NCI-H2081 treated with DMSO at 0.1 percent for 48 hours (cell line): ENCODE data around the gene AADACL4.

ENCODE experiments used
- DNase-seq: peaks from one replicate; lab custom pipeline; 2025; lab: John Stamatoyannopoulos, UW

Gene AADACL4

DNA sequence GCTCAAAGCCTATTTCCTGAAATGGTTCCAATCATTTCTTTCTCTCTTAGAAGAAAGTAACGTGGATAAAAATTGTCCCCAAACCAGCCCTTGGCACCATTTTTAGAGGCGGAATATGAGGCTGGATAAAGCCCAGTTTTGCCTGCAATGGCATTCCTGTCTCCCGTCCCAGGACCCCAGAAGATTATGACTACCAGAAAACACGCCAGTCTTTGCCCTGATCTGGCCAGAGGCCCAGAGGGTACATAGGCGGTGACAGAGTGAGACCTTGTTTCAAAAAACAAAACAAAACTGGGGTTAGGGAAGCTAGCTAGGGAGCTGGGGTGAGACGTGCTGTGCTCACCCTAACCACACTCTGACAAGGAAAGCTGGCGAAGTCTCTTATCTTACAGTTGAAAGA is at the start of gene AADACL4:
Gene AADACL4 (plus strand): TSS at position 301 of the 400 bp plus-strand sequence. CDS start 462 bp downstream, outside the sequence.
- no peak for DNase-seq

DNA sequence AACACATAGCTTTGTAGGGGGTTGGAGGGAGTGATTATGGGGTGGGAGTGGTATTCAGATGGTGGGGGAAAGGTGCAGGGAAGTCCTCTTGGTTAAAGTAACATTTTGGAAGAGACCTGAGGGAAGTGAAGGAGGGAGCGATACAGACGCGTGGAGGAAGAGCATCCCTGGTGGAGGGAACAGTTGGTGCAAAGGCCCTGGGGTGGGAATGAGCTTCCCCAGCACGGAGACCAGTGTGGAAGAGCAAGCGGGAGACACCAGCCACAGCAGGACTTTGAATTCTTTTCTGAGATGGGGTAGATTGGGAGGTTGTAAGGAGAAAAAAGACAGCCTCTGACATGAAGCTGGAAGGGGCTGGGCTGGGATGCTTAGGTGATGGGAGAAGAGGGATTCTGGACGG is 49.4 kb upstream of the AADACL4 start:
- no peak for DNase-seq

DNA sequence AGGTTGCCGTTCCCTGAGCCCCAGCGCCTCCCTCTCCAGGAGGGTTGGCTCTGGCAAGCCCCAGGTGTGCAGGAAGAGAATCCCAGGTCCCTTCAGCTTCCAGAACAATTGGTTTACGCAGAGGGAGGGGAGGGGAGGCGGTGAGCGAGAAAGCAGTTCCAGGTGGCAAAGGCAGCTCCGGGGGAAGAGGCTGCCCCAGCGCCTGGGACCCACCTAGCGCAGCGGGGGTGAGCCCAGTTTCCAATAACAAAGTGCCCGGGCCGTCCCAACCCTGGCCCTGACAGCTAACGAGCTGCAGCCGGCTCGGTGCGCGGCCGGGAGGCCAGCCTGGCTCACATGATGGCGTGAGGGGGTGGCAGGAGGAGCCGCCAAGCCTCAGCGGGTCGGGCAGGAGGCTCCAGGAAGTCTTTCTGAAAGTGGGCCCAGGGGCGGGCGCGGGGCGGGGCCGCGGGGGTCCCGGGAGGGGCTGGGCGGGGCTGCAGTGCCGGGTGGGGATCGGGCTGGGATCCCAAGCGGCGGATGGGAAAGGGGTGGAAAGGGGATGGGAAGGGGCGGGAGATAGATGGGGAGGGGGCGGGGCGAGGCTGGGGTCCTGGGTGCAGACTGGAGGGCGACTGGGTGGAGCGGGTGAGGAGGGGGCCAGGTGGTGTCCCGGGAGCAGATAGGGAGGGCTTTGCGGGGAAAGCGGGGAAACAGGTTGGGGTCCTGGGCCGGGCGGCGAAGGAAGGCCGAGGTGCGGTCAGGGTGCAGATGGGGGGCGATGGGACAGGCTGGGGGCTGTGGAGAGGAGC is 48.7 kb upstream of the AADACL4 start:
- DNase-seq = no peak

DNA sequence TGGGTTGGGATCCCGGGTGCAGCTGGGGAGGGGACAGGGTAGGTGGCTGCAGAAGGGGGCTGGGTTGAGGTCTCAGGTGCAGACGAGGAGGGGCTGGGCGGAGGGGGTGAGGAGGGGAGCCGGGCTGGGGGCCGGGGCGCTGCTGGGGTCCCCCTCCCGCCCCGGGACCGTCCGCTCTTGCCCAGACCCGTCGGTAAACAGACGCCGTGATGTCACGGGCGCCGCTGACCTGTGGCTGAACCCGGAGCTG is 48.2 kb upstream of the AADACL4 start:
- DNase-seq = no peak

DNA sequence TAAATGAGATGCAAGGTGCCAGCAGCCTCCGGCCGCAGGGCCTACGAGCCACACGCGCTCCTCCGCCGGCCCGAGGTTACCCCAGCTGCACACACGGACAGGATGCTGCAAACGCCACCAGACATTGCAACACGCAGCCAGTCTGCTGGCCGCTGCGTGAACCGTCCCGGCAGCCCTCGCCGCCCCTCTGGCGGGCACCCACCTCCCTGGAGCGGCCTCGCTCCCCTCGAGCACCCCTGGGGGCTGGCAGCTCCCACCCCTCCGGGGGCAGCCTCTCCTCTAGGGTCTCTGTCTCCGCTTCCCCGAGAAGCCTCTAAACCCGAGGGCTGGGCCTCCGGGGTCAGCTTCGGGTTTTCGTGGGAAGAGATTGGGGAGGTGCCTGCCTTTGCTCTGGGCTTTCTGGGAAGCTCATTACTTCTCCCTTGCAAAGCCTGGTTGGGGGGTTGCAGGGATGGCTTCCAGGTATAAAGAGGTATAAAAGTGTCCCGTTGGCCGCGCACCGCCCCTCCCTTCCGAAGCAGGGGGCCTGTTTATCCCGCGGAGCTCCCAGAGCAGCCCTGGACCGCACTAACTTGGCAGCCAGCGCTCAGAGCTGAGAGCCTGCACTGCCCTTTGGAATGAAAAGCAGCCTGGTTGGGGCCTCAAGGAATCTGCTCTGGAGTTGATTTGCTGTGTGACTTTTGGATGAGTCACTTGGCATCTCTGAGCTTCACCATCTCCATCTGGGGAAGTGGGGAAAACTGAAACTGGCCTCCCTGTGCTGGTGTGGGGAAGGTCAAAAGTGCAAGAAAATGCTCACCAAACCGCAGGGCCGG is 47.7 kb upstream of the AADACL4 start:
- DNase-seq = no peak

DNA sequence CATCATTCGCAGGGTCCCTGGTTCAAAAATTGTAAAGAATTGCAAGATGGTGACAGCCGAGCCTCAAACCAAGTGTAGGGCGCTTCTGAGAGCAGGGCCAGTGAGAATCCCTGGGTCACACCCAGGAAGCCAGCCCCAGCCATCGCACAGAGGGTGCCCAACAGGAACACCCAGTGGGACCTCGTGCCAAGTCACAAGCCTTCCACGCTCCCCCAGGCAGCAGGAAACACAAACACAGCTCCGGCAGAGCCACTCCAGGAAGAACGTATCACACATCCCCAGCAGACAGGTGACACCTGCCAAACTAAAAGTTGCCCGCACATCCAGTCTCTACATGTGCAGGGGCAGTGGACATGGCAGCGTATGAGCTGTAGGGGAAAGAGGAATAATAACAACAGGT is 46.1 kb upstream of the AADACL4 start:
- no peak for DNase-seq

DNA sequence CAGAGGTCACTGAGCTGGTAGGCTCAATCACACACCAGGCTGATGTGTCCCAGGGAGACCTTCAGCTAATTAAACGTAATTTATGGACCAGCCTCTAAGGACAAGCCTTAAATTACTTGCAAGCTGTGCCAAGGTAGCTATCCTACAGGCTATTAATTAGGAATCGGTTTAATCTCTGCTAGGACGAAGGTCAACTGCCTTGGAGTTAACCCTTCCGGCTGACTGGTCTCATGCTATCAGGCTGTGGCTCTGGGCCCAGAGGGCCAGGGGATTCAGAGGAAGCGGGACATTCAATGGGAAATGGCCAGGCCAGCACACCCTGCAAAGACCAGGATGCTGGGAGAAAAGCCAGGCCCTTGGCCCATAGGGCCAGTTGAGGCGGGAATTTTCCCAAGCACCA is 44.9 kb upstream of the AADACL4 start:
- no peak for DNase-seq

DNA sequence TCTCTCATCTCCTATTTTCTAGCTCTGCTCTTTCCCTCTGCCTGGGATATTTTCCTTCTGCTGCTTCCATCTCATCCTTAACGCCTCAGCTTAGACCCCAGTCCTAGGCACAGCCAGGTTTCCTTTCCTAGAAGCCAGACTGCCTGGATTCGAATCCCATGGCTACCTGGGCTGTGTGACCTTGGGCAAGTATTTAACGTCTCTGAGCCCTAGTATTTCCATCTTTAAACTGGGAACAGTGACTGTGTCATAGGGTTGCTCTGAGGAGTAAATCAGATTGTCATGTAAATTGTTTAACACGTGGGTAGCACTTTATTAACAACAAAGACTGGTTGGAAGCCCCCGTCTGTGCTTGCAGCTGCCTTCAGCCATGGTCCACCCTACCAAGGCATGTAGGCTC is 44.2 kb upstream of the AADACL4 start:
- DNase-seq = no peak

DNA sequence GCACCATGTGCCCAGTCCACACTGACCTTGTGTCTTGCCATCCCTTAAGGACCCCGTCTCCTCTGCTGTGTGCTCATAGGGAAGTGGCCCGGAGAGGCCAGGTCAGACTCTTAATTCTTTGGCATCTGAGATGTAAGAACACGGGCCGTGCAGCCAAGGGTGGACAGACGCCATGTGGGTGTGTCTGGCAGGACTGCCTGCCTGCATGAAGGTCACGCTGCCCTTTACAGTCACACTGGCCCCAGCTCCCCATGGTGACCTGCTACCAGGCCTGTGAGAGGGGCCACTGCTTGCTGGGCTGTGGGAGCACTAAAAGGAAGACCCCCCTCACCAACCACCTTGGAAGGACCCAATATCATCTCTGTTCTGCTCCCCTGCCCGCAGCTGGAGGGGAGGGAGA is 43.5 kb upstream of the AADACL4 start:
- DNase-seq = no peak

DNA sequence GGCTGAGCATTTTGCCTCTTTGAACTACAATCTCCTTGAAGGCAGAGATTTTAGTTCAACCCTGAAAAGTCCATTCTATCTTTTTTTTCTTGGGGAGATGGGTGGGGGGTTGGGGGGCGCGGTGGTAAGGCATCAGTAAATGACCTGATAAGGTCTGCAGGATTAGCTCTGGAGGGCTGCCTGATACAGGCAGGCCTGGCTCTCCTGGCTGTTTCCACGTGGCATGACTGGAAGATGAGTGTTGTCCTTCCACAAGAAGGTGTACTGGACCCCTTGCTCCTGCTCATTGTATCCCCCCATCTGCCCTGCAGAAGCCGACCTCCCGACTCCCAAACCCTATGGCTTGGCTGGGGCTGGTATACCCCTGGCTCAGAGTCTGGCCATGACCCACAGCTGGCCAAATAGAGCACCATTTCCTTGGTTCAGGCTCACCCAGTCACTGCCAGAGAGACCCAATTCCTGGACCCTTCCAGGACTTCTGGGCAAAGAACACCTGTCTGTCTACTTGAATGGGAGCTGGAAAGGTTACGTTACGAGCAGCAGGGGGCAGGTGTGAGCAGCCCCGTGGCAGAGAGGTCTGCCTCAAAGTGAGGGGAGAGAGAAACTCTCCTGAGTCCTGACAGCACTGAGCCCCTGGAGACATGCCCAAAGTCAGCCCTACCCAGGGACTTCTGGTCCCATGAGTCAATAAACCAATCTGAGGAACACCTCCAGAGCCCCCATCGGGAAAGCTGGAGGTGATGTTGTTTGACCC is 42.8 kb upstream of the AADACL4 start:
- DNase-seq = no peak

DNA sequence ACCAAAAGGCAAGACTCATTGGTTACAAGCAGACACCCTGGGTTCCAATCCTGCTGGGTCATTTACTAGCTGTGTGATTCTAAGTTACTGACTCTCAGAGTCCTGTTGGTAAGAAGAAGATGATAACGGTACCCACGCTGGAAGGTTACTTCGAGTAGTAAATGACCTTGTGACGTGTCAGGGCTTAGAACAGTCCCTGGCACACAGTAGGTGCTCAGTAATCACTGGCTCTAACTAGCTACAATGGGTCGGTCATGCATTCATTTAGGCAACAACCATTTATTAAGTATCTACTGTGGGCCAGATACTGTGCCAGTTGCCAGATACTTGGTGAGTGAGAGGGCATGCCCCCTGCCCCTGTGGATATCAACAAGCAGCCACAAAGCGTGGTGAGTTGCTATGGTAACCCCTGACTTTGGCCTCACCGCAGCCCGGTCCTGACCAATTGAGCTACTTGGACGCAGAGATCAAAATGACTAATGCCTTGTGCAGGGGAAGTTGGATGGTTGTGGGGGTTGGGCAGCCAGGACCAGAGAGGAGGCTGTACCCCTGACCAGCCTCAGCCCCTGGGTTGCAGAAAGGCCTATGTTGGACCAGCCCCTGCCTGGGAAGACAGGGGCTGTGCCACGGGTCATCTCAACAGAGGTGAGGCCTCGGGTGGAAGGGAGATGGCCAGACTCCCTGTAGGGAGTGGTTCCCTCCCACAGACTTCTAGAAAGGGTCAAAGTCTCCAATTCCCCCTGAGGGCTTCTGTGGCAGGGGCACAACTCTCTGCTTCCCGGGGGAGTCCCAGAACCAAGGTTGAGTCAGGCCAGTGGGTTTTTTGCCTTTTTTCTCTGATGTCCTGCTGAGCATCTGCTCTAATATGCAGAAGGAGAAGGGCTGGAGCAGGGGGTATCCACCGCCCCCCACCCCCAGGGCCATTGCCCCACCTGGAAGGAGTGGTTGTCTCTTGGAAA is 41.9 kb upstream of the AADACL4 start:
- DNase-seq = no peak

DNA sequence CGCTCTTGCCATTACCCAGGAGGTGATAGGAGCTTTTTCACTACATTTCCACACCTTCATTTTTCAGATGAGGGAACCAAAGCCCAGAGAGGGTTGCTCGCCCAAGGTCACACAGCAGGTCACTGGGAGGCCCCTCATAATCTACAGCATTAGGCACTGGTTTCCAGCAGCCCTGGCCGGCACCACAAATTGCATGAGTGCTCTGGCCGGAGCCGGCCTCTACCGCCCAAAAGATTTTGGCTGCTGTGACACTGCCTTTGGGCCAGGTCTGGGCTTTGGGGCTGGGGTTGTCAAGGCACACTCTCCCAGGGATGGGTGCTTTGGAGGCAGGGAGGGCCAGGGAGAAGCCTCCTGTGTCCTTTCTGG is 41.2 kb upstream of the AADACL4 start:
- DNase-seq = no peak

DNA sequence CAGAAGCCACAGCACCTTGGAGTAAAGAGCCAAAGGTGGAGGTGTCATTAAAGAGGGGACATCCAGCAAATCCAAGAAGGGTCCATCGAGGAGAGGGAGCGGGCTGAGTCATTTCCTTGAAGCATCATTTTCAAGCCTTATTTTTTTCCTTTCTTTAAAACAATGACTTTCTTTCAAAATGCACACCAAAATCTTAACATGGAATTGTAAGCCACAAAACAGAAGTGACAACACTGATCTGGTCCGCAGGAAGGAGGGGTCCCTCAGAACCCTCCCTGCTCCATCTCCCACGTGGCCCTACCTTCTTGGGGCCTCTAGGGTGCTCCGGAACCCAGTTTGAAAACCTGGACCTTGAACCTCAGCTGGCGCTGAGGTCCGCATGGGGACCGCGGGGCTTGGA is 40.7 kb upstream of the AADACL4 start:
- no peak for DNase-seq

DNA sequence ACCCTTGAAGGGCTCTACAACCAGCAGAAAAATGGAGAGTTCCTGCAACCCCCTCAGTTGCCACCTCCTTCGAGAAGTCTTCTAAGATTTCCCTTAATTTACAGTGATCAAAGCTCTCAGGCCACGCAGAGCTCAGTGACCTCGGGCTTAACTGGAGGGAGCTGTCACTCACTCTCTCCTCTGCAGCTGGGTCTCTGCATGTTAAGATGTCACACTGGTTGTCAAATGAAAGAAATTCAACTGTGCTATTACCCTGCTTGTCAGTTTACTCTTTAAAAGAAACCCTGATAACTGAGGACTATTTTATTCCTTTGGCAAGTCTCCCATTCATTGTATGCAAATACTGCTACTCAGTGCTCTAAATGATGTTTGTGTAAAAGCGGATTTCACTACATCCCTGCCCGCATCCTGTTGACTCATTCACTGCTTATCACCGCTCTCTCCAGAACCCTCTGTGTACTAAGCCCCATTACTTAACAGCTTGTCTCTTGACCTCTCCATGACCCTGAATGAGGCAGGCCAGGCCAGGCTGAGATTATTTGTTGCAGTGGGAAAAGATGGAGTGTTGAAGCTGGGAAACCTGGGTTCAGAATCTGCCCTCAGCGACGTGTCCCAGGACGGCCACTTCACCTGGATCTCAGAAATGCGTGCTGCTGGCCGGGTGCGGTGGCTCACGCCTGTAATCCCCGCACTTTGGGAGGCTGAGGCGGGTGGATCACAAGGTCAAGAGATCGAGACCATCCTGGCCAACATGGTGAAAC is 39.6 kb upstream of the AADACL4 start:
- no peak for DNase-seq

DNA sequence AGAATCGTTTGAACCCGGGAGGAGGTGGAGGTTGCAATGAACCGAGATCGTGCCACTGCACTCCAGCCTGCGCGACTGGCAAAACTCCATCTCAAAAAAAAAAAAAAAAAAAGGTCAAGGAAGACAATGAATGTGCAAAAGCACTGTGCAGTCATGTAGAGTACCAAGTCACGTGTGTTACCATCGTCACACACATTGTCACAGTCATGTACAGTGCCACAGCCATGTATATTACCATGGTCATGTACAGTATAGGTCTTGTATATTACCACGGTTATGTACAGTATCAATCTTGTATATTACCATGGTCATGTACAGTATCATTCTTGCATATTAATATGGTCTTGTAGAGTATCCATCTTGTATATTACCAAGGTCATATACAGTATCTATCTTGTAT is 38.9 kb upstream of the AADACL4 start:
- no peak for DNase-seq

DNA sequence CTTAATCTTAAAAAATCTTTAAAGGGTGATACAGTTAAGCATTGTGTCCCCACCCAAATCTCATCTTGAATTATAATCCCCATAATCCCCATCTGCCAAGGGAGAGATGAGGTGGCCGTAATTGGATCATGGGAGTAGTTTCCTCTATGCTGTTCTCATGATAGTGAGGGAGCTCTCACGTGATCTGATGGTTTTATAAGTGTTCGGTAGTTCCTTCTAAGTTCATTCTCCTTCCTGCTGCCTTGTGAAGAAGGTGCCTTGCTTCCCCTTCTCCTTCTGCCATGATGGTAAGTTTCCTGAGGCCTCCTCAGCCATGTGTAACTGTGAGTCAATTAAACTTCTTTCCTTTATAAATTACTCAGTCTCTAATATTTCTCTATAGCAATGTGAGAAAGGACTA is 36.6 kb upstream of the AADACL4 start:
- no peak for DNase-seq

DNA sequence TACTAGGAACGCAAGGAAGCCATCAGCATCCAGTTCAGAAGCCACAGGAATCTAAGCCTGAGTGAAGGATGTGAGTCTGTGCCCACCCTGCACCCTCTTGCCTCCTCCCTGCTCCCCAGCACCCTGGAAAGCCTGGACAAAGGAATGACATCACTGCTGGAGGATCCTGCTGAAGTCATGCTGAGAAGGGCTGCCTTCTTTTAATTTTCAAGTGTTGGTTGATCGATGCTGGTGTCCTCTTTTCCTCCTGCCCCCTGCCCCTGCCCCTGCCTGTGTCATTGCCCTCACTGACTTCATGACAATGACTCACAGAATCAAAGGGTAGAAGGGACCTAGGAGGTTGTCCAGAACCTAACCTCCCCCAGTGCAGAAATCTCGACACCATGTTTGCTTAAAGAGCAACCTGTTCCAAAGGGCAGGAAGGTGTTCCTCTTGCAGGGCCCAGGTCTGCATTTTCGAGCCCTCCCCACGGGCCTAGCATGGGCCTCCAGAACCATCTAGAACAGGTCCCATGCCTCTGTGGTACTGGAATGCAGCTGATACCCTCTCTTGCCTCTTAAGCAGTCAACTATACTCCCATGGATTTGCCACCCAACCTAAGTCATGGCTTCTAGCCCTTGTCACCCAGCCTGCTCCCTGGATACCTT is 35.5 kb upstream of the AADACL4 start:
- DNase-seq = no peak

DNA sequence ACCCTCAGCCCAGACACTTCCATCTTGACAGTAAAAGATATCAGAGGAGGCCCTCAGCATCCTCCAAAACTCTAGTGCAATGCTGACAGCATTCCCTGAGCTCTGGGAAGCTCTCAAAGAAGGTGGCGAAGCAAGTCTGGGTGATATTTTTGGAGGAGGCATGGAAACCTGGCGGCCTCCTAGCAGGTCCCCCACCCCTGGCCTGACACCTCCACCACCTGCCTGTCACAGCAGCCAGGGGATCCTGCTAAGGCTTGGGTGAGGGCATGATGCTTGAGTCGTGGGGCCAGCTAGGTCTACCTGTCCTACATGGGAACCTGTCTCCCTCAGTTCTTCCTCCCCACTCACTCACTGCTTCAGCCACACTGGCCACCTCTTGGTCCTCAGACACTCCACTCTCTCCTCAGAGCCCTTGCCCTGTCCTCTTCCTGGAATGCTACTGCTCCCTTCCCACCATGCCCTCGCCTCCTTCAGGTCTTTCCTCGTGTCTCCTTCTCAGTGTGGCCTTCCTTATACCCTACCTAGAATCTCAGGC is 34.3 kb upstream of the AADACL4 start:
- no peak for DNase-seq

DNA sequence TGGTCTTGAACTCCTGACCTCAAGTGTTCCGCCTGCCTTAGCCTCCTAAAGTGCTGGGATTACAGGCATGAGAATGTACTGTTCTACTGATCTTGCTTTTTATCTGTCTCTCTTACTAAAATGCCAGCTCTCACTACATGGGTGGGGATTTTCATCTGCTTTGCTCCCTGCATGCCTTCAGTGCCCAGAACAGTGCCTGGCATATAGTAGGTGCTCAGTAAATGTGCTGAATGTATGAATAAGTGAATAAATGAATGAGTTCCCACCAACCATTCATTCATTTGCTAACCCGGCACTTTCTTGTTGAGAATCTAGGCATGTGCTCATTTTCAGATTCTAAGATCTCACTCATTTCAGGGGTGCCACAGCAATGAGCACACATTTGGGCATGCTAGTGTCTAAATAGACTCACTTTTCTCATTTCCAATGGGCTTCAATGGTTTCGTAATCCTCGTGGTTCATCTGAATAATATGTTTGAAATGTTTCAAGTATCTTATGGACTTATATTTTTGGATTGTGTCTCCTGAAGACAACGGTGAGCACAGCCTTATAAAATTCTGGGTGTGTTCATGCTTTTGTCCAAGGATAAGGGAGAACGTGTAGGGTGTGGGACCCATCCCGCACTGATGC is 33.5 kb upstream of the AADACL4 start:
- DNase-seq = no peak

DNA sequence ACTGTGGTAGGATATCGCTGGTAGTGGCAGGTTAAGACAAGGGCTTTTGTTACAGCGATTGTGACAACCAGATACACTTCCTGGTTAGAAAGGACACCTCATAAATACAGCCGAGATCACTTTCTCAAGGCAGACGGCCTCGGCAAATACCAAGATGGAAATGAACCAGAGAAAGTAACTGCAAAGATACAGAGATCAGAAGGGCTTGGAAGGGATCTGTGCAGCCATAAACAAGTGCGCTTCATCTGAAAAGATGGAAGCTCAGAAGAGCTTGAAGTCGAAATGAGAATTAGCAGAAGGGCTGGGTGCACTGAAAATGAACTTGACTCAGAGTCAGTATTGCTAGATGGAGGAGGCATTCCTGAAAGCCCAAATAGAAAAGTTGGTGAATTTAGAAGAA is 32.9 kb upstream of the AADACL4 start:
- DNase-seq = no peak
